SKM-1 (cell line): Measurements from ENCODE around the gene APLF.

Experiments
- DNase-seq: peaks from one replicate; lab custom pipeline; 2025; ENCODE audit not compliant: unreplicated experiment; lab: John Stamatoyannopoulos, UW

Gene APLF, protein sequence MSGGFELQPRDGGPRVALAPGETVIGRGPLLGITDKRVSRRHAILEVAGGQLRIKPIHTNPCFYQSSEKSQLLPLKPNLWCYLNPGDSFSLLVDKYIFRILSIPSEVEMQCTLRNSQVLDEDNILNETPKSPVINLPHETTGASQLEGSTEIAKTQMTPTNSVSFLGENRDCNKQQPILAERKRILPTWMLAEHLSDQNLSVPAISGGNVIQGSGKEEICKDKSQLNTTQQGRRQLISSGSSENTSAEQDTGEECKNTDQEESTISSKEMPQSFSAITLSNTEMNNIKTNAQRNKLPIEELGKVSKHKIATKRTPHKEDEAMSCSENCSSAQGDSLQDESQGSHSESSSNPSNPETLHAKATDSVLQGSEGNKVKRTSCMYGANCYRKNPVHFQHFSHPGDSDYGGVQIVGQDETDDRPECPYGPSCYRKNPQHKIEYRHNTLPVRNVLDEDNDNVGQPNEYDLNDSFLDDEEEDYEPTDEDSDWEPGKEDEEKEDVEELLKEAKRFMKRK

GRCh38 chr2:68467077-68467960 lies at the start of gene APLF, which contains the start of gene FBXO48:
TSS of gene APLF (plus strand) at chr2:68467585. CDS start at chr2:68467732, 147 bp downstream.
TSS of gene FBXO48 (minus strand) at chr2:68467294. CDS start at chr2:68465145, 2,149 bp downstream.
- DNase-seq: peak; percentile 99

DNA sequence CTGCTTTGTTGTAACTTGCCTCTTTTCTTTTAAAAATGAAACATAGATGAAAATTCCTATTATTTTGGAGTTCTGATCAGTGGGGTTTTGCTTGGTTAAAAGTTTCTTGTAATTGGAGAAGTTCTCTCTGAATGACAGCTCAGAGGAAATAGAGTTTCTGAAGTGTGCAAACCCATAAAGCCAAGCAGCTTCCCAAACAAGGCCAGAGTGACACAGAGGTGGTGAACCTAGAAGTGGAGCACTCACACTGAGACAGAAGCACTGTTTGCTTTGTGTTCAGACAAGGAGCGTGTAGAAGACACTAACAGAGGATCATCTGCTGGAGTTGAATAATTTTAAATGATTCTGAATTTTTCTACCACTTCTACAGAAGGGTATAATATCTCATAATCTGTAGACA lies 49.5 kb upstream of the APLF start:
- DNase-seq: no peak

DNA sequence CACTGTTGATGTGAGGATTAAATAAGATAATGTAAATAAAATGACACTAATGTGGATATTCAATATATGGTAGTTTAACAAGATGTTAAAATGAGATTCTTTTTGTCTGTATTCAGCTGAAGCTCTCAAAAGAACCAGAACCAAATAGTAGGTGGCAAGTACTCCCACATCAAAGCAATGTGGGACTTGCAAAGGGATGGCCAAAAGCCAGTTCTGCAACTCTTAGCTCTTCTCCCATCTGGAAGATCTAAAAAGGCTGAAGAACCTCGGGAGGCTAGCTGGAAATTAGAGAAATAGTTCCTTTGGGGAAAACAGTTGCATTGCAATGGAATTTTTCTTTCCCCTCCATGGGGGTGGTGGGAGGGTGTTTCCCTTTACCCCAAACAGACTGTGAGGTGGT lies 49.0 kb upstream of the APLF start:
- DNase-seq: no peak

DNA sequence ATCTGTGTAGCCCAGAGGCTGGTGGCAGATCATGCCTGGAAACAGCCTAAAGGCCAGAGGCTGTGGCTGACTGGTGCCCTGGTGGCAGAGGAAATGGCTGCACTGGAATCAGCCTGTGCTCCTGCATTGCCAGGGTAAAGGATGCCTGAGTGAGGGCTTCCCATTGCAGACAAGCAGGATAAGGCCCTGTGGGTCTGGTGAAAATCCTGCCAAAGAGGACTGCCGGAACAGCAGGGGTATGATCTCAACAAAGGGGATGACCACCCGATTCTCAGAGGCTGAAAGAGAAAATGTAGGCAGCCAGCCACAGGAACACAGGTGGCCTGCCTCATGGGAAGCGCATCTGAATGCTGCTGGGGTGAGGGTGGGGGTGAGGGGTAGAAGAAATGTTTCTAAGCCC lies 48.5 kb upstream of the APLF start:
- no peak for DNase-seq

DNA sequence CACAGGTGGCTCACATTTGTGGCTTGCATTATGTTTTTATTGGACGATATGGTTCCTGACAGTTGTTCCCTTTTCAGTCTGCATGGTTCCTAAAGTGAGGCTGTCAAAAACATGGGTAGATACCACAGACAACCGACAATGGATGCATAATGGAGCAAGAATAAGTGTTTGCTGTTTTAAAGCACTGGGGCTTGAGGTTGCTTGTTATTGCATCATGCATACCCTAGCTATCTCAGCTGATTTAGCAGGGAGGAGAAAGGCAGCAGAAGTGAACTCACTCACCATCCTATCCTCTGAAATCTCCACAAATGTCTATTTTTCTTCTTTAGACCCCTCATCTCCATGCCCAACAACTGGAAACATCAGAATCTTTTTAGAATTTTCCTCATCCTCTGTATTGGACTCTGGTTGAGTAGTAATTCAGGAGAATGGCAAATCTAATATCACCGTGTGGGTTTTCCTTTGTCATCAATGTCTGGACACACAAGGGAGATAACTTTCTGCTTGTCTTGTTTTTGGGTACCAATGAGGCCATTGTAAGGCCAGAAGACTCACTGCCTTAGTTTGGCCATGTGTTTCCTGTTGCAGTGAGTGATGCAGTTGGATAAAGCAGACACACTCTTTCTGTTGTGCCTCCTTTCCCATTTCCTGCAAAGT lies 47.0 kb upstream of the APLF start:
- no peak for DNase-seq

- DNase-seq: peak; percentile 97
Measured at GRCh38 chr2:68423966-68424650, 43.3 kb upstream of the APLF start.

DNA sequence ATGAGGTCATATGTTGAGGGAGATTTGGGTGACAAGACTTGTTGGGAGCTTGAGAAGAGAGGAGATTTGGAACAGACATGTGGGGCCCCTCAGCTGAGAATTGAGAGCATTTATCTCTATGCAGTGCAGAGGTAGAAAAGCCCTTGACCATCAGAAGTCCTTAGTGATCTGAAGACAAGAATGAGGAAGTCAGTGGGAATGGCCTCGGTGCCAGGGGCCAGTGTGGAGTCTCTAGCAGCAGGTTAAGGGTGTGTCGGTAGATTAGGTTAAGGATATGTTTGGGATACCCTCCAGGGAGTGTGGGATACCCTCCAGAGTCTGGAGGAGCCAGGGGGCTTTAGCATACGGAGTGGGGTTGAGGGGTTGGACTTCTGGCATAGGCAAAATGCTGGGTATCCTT lies 41.9 kb upstream of the APLF start:
- DNase-seq: no peak

- no peak for DNase-seq
Measured at GRCh38 chr2:68426446-68426845, 40.9 kb upstream of the APLF start.

- DNase-seq: peak; percentile 14
Measured at GRCh38 chr2:68426848-68427579, 40.4 kb upstream of the APLF start.

DNA sequence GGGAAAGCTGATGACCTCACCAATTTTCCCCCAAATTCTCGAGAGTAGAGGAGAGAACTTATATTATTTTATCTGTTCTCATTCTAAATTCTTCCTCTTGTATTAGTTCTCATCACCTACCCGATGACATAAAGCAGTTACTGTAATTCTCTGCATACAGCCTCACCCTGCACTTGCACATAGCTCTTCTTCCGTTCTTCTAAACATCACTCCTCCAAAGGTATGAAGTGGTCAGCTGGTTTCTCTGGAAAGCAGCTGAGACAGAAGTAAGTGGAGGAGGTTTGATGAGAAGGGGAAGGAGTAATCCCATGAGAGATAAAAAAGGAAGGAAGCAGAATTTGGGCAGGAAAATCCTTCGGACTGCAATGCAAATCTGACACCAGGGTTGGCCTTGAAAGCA lies 39.3 kb upstream of the APLF start:
- DNase-seq: no peak

GRCh38 chr2:68428746-68429145 lies 38.6 kb upstream of the APLF start:
- no peak for DNase-seq

- no peak for DNase-seq
Measured at GRCh38 chr2:68429311-68429826, 38.0 kb upstream of the APLF start.

GRCh38 chr2:68431316-68431972 lies 35.9 kb upstream of the APLF start:
- no peak for DNase-seq

DNA sequence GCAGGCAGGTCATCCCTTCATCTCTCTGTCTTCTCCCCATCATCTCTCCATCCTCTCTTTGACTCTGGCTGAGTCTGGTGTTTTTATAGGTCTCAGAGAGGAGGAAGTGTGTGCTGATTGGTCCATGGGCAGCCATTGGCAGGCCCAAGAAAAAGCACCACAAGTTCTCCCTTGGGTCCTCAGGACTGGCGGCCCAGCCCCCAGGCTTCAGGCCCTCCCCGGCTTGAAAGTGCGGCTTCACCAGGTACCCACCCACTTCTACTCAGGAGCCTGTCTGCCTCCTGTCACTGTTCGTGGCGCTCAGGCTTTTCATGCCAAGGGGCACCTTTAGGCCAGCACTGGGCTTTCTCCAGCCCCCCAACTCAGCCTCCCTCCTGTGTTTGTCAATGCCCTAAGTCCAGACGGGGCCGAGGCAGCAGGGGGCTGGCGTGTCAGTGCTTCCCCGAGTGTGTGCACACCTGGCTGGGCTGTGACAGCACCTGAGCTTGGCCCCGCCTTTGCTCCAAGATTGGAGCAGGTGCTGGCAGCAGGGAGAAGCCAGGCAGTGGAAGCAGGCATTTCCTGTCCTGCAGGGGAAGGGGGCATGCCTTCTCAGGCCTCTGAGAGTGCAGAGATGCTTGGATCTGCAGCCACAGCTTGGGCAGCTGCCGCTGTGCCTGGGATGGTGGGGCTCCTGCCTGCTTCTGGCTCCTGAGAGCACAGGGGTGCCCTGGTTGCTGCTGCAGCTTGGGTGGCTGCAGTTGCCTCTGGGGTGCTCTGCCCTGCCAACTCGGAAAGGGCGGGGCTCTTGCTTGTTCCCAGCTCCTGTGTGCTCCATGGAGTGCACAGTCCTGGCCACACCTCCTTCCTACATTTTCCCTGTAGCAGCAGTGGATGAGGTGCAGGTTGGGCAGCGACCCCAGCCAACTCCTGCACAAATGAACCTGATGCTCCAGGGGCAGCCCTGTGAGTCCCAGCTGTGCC lies 34.4 kb upstream of the APLF start:
- DNase-seq: no peak

DNA sequence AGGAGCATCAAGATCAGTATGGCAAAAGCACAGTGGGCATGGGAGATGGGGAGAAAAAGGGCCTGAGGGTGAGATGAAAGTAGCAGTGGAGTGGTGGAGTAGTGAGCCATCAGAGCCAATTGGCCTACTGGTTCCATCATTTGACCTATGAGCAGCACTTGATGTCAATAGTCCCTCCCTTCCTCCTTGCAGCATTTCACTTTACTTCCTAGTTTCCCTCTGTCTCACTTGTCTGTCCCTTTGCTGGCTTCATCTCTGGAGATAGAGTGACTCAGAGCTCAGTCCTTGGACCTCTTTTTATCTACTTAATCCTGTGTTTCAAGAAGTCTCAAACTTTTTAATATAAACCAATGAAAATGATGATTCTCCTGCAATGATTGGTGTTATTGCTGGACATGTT lies 32.4 kb upstream of the APLF start:
- no peak for DNase-seq

DNA sequence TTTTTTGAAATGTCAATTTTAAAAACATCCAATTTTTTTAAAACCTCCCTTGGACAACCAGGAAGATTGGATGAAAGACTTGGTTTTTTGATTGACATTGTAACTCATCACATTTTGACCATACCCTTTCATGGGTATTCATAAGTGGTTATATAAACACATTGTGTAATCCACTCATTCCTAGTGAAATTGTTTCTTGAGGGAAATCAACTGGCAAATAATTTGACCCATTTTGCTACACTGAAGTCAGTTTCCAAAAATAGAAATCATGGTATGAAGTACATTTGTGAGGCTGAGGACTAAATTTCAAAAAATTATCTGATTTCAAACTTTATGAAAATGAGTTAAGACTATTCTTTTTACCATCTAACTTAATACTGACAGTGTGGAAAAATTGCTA lies 31.8 kb upstream of the APLF start:
- no peak for DNase-seq

DNA sequence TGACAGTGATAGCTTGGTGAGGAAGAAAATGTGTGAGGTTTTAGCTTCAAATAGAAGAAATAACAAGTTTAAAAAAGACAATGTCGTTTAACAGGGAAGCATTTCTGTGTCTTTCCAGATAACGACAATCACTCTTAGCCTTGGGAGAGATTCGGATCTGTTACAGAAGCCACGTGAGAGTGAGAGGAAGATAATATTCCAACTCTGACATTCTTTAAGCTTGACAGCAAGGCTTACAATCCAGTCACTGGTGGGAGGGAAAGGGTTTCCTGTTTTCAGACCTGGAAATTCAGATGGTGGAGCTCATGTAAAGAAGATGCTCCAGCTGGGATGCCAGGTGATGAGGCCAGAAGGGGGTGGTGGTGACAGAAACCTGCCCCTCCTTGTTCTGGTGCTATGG lies 31.1 kb upstream of the APLF start:
- DNase-seq: no peak
